Measurements from ENCODE around the gene GDPD1. TPM values are rescaled to one million over a fixed set of nuclear protein-coding genes. Genes with fewer than 3 reads are reported as not detected.

Gene GDPD1
- total and polyA plus RNA-seq, 9 of the 15 experiments (the other 6 are each of a cell fraction or from before 2014, with no cell fraction given): 5.7 to 15.2 (median 9.3) TPM

DNA sequence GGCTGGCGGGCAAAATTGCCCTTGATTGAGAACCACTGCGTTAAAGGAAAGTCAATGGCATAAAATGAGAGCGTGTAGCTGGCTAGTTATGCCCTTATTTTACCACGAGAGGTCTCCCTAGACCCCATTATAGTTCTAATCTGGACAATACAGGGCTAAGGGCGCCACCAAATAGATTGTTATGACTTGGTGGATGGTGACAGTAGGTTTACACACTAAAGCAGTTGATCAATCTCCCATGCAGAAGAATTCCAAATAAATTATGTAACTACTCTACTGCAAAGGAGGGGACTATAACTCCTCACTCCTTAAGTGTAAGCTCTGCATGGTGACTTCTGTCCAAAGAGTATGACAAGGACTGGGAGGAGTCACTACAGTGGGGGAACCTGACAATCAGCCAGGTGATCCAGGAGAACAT, 90.7 kb downstream of the GDPD1 start (continued):
- TF ChIP-seq, protein P1, sequence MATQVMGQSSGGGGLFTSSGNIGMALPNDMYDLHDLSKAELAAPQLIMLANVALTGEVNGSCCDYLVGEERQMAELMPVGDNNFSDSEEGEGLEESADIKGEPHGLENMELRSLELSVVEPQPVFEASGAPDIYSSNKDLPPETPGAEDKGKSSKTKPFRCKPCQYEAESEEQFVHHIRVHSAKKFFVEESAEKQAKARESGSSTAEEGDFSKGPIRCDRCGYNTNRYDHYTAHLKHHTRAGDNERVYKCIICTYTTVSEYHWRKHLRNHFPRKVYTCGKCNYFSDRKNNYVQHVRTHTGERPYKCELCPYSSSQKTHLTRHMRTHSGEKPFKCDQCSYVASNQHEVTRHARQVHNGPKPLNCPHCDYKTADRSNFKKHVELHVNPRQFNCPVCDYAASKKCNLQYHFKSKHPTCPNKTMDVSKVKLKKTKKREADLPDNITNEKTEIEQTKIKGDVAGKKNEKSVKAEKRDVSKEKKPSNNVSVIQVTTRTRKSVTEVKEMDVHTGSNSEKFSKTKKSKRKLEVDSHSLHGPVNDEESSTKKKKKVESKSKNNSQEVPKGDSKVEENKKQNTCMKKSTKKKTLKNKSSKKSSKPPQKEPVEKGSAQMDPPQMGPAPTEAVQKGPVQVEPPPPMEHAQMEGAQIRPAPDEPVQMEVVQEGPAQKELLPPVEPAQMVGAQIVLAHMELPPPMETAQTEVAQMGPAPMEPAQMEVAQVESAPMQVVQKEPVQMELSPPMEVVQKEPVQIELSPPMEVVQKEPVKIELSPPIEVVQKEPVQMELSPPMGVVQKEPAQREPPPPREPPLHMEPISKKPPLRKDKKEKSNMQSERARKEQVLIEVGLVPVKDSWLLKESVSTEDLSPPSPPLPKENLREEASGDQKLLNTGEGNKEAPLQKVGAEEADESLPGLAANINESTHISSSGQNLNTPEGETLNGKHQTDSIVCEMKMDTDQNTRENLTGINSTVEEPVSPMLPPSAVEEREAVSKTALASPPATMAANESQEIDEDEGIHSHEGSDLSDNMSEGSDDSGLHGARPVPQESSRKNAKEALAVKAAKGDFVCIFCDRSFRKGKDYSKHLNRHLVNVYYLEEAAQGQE (IDR thresholded peaks at IDR 0.05; ENCODE audit: borderline replicate concordance): peak; percentile 90
- TF ChIP-seq, protein P1 (CRISPR knock-in tag; IDR thresholded peaks at IDR 0.05; ENCODE audit: low read depth): no peak
- TF ChIP-seq, protein P2, sequence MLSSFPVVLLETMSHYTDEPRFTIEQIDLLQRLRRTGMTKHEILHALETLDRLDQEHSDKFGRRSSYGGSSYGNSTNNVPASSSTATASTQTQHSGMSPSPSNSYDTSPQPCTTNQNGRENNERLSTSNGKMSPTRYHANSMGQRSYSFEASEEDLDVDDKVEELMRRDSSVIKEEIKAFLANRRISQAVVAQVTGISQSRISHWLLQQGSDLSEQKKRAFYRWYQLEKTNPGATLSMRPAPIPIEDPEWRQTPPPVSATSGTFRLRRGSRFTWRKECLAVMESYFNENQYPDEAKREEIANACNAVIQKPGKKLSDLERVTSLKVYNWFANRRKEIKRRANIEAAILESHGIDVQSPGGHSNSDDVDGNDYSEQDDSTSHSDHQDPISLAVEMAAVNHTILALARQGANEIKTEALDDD (IDR thresholded peaks at IDR 0.05): peak; percentile 57; the same call in 1 of the 2 replicates
- TF ChIP-seq TEAD2 (tag; IDR thresholded peaks at IDR 0.05) (no peak), CHCHD3 (CRISPR knock-in tag; IDR thresholded peaks at IDR 0.05) (no peak), RB1 (IDR thresholded peaks at IDR 0.05; ENCODE audit: low read depth) (peak; percentile 28; the same call in 1 of the 2 replicates), MYC (IDR thresholded peaks at IDR 0.05; ENCODE audit: low read depth, low read length) (0 out of 2 replicates have a peak, but pooled peaks have one; percentile 25), MYC (CRISPR knock-in tag; IDR thresholded peaks at IDR 0.05; ENCODE audit: borderline replicate concordance, low read depth) (no peak), ZBED1 (IDR thresholded peaks at IDR 0.05) (no peak), PBX2 (CRISPR knock-in tag; IDR thresholded peaks at IDR 0.05; ENCODE audit: low read depth) (no peak), PBX2 (tag; conservative IDR thresholded peaks at IDR 0.05; ENCODE audit: low read depth) (0 out of 2 replicates have a peak, but pooled peaks have one; percentile 6), POLR2A (conservative IDR thresholded peaks at IDR 0.05) (no peak), ARNT (IDR thresholded peaks at IDR 0.05) (0 out of 4 replicates have a peak, but pooled peaks of 1 of the 2 experiments have one; percentile 39), HMG20B (CRISPR knock-in tag; IDR thresholded peaks at IDR 0.05) (no peak), TSC22D4 (tag; IDR thresholded peaks at IDR 0.05) (no peak), MAZ (CRISPR knock-in tag; conservative IDR thresholded peaks at IDR 0.05 in 1 of 2, IDR thresholded peaks at IDR 0.05 in 1 of 2) (0 out of 4 replicates have a peak, but pooled peaks of 1 of the 2 experiments have one; percentile 14)
- TF ChIP-seq, protein P3, sequence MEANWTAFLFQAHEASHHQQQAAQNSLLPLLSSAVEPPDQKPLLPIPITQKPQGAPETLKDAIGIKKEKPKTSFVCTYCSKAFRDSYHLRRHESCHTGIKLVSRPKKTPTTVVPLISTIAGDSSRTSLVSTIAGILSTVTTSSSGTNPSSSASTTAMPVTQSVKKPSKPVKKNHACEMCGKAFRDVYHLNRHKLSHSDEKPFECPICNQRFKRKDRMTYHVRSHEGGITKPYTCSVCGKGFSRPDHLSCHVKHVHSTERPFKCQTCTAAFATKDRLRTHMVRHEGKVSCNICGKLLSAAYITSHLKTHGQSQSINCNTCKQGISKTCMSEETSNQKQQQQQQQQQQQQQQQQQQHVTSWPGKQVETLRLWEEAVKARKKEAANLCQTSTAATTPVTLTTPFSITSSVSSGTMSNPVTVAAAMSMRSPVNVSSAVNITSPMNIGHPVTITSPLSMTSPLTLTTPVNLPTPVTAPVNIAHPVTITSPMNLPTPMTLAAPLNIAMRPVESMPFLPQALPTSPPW (CRISPR knock-in tag; IDR thresholded peaks at IDR 0.05): no peak

All from K562 (cell line).